ENCODE results near the gene ATP10A.
"Not testable (repeated sequence)": the region's sequence is repeated elsewhere in the genome, so short reads cannot be mapped to it uniquely, and the experiment has no call there.

The ATP10A gene

DNA sequence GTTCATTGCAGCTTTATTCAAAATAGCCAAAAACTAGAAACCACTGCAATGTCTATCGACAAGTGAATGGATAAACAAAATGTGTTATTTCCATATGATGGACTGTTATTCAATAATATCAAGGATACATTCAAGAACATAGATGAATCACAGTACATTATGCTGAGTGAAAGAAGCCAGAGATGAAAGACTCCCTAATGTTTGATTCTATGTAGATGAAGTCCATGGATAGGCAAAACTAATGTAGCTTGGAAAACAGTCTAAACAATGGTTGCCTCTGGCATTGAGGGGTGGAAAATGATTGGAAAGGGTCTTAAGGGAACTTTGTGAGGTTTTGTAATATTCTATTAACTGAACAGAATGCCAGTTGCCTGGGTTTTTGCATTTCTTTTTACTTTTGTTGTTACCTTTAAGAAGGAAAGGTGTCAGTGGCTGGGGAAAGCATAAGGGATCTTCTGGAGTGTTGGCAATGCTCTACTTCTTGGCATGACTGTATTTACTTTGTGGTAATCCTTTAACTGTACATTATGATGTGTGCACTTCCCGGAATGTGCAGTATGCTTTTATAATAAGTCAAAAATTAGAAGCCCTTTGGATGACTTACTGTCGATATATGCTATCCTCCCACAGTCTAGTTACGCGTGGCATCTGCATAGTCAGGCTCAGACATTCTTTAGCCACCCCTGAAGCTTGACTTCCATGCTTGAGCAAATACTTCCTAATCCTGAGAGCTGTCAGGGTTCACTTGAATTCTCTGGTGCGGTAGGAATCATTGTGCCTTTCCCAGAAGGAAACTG is 20.5 kb upstream of the ATP10A start:
- DNase-seq, result no peak

DNA sequence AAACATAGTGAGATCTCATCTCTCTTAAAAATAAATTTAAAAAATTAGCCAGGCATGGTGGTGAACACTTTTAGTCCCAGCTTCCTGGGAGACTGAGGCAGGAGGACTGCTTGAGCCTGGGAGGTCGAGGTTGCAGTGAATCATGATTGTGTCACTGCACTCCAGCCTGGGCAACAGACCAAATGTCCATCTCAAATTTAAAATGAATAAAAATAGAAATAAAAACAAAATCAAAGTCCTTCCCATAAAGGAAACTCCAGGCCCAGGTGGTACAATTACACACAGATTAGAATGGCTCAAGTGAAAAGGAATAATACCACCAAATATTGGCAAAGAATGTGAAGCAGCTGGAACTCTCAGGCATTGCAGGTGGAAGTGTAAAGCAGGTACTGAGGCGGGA is 19.3 kb upstream of the ATP10A start:
- no peak for DNase-seq

DNA sequence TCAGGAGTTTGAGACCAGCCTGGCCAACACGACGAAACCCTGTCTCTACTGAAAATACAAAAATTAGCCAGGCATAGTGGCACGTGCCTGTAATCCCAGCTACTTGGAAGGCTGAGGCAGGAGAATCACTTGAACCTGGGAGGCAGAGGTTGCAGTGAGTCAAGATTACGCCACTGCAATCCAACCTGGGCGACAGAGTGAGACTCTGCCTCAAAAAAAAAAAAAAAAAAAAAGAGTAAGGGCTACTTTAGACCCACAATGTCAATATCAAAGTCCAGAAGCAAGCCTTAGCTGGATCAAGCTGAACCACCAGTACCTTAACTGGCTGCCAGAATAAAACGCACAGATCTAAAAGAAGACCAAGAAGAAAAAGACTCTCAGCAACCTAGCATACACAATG is 17.8 kb upstream of the ATP10A start:
- DNase-seq, result not testable (repeated sequence)

DNA sequence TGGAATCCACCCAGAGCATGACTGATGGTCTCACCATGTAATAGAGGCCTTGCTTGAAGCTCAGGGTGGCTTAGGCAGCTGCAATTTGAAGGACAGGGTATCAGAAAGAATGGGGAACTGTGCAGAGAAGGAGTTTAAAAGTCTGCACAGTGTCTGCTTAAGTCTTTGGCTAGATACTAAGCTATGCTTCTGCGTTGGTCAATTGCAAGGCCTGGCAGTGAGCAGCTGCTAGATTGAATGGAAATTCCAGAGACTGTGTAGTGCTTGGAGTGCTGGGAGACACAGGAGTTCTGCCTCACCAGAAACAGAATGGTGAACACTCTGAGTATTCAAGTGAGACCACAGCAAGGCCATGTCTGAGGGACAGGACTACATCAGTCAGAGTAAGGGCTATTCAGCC is 17.3 kb upstream of the ATP10A start:
- DNase-seq, result no peak

DNA sequence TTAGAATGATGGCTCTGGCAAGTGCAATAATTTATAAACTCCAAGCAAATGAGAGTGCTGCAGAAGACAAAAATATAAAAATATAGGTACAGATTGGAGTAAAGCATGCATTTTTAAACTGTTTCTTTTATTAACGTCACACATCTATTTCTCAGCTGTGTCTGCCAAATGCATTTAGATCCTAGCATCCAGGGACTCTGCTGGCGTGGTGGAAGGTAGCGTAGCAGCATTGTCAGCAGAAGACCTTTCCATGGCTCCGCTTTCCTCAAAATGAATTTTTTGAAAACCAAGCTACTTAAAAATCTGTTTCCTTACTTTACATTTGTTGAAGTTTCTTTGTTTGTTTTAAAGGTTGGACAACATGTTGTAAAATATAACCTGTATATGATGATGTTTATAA is 16.3 kb upstream of the ATP10A start:
- no peak for DNase-seq

DNA sequence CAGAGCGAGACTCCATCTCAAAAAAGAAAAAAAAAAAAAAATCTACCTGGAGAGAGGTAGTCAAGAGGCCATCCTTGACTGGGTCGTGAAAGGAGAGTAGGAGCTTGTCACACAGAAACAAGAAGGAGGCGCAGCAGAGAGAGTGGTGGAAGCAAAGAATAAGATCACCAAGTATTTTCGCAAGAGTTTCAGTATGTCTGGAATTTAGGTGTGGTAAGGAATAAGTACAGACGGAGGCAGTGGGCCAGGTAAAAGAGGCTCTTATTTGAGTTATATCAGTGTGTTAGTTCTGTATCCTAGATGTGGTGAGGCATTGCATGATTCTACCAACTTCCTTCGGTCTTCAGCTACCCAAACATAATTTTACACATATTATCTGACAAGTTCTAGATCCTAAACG is 14.6 kb upstream of the ATP10A start:
- no peak for DNase-seq

DNA sequence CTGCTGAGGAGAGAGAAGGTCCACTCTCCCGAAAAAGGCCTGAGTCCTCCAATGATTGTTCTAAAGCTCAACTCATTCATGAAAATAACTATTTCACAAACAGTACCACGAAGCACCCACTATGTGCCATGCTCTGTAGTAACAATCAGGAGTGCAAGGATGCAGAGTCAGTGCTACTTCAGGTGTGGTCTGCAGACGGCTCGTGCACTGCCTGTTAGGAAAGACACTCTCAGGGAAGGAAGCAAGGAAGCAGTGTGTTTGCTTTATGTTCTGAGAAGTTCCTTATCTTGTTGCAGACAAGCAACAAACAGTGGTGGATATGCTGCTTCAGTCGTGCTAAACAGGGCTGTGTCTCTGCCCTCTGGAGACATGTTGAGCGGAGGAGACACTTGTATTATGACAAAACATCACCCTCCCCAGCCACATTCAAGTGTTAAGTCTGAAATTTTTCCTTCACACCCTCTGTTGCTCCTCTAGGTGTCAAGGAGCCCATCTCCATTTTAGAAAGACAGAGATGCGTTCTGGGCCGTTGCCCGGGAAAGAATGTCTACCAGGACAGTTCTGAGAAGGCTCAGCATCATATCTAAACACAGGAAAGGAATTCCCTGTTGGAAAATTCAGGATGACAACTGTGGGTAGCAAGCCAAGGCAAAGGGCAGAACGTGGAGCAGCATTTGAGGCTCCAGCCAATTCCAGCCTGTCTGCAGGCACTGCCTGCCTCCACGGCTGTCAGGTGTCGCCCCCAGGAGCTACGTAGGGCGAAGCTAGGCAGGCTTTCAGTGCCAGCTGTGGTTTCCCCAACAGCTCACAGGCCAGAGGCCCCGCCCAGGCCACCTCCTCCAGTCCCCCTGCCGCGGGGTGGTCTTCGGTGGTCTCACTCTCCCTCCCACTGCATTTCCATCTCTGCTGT is 13.4 kb upstream of the ATP10A start:
- no peak for DNase-seq

DNA sequence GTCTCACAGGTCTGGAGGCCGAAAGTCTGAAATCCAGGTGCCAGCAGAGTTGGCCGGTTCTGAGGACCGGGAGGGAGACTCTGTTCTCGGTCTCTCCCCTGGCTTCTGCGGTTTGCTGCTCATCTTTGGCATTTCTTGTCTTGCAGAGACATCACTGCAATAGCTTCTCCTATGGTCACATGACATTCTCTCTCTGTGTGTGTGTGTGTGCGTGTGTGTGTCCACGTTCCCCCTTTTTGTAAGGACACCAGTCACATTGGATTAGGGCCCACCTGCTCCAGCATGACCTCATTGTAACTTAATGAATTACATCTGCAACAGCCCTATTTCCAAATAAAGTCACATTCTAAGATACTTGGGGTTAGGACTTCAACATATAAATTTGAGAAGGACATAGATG is 12.4 kb upstream of the ATP10A start:
- DNase-seq, result no peak

DNA sequence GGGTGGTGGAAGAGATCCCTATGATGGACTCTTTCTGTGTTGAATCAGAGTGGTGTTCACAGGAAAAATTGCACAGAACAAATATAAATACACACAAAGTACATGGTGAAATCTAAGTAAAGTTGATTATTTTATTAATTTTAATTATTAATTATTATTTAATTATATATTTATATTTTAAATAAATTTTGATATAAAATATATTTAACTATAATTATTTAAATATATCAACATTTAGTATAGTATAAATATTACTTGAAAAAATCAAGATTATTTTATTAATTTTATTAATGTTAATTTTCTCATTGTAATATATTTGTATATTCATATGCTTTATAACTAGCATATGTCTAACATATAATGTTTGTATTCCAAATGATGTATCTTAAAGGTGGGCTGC is 11.3 kb upstream of the ATP10A start:
- no peak for DNase-seq

DNA sequence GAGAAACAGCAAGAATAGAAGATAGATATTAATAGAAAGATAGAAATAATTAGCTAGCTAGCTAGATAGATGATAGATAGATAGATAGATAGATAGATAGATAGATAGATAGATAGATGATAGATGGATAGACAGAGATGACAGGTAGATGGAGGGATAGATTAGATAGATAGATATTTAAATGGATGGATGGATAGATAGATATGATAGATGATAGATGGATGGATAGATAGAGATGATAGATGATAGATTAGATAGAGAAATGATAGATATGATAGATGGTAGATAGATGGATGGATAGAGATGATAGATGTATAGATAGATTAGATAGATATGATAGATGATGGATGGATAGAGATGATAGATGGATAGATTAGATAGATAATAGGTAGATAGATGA is 8.3 kb upstream of the ATP10A start:
- DNase-seq, result no peak

DNA sequence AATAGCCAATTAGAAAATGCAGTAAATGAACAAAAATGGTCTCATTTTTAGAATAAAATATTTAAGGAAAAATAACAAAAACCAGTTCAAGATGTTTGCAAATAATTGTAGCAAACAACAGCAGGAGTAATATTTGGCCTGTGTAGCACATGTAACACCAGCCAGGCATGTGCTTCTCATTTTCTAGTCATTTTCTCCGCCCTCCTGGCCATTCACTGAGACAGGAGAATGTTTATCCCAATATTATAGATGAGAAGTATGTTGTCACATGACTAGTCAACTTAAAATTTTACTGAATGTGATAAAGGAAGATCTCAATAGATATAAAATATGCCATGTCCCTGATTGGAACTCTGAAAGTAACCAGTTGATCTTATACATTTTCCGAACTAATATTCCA is 7.8 kb upstream of the ATP10A start:
- no peak for DNase-seq

DNA sequence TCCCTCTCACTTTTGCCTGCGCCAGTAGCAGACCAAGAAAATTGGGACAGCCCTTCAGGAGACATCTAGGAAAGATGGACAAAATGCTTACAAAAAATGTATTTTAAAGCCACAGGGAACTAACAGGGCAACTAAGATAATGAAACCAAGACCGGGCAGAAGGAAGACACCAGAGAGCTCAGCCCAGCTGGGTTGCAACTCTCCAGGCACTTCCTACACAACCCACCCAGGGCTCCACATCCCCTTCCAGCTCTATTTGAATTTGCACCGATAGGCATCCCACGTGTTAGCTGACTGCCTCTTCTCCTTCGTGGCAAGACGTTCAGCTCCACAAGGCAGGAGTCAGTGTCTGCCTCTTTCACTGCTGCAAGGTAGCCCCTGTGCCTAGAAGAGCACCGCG is 6.6 kb upstream of the ATP10A start:
- DNase-seq, result no peak

DNA sequence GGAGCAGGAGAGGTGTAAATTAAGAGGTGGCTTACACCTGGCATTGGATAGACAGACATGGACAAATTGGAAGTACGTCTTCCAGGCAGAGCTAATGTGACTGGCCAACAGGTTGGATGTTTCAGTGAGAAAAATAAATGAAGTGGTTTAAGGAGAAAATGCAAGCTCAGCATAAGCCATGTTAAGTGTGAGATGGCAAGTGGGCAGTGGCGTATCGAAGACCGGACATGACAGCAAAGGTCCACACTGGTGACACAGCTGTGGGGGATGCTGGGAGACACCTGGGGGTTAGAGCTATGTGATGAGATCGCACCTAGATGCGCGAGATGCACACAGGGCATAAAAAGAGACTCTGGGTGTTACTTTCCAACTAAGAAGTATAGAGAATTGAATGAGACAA is 3.7 kb upstream of the ATP10A start:
- DNase-seq, result no peak

DNA sequence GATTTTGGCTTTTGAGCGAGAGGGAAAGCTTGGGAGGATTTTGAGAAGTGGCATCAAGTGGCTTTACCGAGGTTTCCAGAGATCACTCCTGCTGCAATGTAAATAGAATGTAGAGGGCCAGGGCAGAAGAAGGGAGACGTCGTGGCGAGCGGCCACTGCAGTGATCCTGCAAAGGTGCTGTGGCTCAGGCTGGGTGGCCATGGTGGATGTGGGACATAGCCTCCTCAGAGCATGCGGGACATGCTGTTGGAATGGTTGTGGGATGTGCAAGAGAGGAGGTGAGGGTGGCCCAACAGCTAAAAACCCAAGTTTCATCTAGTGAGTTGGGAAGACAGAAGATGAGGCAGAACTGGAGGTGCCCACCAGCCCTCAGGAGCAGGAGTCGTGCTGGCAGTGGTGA is 3.1 kb upstream of the ATP10A start:
- DNase-seq, result no peak

DNA sequence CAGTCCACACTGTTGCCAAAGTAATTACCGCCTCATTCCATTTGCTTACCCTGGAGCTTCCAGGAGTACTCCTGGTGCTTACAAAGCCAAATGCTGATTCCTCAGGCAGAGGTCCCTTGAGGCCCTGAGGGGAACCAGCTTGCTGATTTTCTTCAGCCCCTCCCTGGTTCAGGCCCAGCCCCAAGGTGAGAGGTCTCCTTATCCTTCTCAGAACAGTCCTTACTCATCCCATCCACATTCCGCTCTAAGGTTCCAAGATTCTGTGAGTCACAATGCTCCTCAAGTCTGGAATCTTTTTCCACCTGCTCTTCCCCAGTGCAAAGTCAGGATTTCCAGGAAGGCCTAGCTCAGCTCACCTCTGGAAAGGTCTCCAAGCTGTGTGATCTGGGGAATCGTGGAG is 1.8 kb upstream of the ATP10A start:
- DNase-seq, result no peak

DNA sequence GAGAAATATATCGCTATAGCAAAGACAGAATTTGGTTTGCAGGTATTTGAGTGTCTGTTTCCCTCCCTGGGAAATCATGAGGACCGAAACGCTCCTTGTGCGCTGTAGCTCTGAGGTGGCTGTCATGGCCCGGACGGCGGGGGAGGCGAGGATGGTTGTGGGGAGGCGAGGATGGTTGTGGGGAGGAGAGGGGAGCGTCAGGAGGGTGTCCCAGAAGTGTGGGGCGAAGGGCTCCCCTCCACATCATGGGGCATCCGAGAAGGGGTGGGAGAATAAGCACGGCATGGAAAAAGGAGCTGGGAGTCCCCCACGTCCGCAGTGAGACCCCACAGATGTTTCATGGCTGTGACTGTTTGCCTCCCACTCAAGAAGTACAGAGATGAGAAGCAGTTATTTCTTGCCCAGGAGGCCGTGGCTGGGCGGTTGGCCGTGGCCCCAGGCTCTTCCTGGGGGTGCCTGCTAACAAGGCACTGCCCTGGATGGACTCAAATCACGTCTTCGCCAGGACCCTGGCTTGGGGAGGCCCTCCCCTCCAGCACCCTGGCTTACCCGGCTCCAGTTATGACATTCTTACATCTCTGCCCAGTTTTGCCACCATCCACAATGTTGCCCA is 947 bp upstream of the ATP10A start:
- no peak for DNase-seq

DNA sequence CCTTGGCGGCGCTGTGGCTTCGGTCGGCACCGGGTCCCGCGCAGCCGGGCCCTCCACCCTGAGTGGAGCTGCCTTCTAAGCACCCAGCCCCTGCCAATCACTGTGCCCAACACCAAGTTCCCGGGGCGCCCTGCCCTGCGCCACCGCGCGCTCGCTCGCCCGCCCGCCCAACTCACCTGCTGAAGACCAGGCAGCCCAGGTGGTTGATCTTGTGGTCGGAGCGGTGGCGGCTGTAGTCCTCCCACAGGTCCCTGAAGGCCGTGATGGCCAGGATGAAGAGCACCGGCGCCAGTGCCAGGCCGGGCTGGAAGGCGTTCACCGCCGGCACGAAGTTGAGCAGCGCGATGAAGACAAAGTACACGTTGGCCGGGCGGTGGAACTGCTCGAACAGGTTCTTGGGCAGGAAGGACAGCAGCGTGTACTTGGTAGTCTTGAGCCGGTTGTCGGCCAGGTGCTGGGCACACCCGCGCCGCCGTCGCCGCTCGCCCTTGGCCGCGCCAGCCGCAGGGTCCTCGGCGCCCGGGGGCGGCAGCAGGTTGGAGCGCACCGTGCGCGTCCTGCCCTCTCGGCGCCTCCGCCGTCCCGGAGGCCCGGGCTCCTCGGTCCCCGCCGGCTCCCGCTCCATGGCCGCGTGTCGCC is 536 bp downstream of the ATP10A start:
- no peak for DNase-seq

DNA sequence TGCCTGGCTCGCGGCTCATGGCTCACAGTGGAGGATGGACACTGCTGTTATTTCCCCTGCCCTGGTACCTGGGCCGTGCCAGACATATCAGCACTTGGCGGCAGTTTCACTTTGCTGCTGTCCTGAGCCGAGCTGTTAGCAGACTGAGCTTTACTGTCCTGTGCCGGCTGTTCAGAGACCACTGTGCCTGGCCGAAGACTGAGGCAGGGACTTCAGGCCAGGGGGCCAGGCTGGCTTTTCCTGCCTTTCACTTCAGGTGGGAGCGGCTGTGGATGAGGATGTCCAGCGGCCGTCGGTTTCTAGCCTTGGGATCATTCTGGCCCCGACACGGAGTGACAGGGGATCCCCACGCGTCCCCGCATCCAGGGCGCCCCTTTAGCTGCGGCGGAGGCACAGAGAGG is 1.1 kb downstream of the ATP10A start:
- no peak for DNase-seq

DNA sequence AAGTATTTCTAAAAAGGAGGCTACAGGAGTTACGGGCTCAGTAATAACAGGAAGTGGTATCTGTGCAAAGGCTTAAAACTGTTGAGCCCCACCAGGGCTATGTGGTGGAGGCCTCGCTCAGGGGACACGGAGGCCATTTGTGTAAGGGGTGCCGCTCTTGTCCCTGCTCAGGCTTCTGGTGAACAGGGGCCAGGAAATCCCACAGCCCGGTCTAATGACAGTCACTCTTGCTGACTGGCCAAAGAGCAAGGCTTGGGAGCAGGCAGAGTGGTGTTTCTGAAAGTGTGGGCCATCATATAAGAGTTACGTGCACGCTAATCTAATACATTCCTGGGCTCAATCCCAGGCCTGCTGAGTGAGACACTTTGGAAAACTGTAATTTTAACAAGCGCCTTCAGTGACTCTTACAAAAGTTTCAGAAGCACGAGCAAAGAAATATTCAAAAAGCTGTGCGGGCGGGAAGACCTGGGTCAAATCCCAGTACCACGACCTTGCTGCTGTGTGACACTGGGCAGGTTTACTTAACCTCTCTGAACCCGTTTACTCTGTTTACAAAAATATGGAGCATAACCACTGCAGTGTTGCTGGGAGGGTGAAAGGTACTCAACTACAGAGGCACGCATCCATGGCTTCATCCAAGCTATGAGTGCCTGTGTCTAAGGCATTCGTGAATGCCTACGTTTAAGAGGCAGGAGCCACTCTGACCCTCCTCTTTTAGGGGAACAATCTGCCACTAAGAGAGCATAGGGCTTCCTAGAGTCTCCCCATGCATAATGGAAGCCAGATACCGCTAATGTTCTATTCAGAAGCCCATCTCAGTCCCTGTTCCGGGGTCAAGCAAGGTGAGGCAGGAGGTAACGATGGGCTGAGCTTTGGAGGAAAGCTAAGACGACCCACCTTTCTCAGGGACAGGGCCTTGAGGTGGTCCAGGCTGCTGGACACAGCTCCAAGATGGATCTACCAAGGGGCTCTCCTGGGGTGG is 2.0 kb downstream of the ATP10A start:
- no peak for DNase-seq

DNA sequence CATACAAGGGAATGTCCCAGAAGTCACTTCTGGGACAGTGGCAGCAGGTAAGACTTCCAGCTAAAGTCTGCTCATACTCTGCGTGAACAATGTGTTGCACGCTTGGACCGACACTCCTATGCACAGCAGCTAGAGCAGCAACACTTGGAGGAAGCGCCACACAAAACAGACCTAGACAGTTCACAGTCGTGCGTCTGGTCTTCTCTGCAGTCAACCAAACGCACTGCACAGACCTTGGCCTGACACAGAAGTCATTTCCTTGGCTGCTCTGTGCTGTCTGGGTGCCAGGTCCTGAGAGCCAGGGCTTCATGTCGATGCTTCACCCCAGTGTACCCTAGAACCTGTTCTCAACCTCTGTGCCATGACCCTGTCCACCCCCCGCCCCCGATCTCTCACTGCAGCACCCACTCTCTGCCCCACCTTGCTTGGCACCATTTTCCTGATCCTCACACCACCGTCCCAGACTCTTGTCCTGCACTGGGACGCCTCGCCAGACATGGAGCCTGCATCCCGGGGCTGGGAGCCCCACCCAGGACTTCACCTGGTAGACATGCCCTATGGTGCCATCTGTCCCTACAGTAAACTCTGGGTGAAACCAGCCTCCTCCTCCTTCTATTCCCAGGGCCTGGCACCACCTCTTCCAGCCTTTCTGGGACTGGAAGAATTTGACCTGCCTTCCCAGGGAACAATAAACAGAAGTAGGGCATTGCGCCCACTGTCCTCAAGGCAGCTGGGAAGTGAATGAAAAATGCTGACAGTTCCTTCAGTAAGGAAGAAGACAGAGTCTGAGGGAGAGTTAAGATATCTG is 3.1 kb downstream of the ATP10A start:
- no peak for DNase-seq
